ENCODE results near the gene PYM1. TPM values are rescaled to one million over a fixed set of nuclear protein-coding genes. Genes with fewer than 3 reads are reported as not detected.
A peak's percentile ranks its signal among the peaks of the same experiment; 100 is the strongest.

Gene PYM1
- total and polyA plus RNA-seq, 2 of the 13 experiments (the other 11 are each of a cell fraction or from before 2014, with no cell fraction given), result 44.0 to 51.8 TPM

GRCh38 chr12:55926738-55927587, 731 bp downstream of the PYM1 start (continued):
- TF ChIP-seq, protein P1, sequence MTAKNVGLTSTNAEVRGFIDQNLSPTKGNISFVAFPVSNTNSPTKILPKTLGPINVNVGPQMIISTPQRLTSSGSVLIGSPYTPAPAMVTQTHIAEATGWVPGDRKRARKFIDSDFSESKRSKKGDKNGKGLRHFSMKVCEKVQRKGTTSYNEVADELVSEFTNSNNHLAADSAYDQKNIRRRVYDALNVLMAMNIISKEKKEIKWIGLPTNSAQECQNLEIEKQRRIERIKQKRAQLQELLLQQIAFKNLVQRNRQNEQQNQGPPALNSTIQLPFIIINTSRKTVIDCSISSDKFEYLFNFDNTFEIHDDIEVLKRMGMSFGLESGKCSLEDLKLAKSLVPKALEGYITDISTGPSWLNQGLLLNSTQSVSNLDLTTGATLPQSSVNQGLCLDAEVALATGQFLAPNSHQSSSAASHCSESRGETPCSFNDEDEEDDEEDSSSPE (CRISPR knock-in tag; IDR thresholded peaks at IDR 0.05), result no peak
- no peak for TF ChIP-seq ZNF816 (CRISPR knock-in tag; IDR thresholded peaks at IDR 0.05; ENCODE audit: borderline replicate concordance)
- peak; percentile 70 for TF ChIP-seq SP2 (CRISPR knock-in tag; IDR thresholded peaks at IDR 0.05)
- no peak for TF ChIP-seq RAD21 (CRISPR knock-in tag; IDR thresholded peaks at IDR 0.05)
- TF ChIP-seq TBL1XR1 (IDR thresholded peaks at IDR 0.05; ENCODE audit: borderline replicate concordance, low read length, partially characterized antibody), result no peak
- no peak for TF ChIP-seq CBX2 (IDR thresholded peaks at IDR 0.05; ENCODE audit: low read depth, low read length)
- no peak for TF ChIP-seq CBX2 (CRISPR knock-in tag; IDR thresholded peaks at IDR 0.05; ENCODE audit: low read depth)
- TF ChIP-seq IKZF4 (CRISPR knock-in tag; IDR thresholded peaks at IDR 0.05; ENCODE audit: borderline replicate concordance, low read depth, not compliant biosample characterization), result no peak
- TF ChIP-seq MYPOP (CRISPR knock-in tag; IDR thresholded peaks at IDR 0.05), result no peak; the same call in 1 of the 2 replicates
- no peak for TF ChIP-seq AHDC1 (CRISPR knock-in tag; IDR thresholded peaks at IDR 0.05; ENCODE audit: borderline replicate concordance)
- no peak for TF ChIP-seq CEBPB (IDR thresholded peaks at IDR 0.05; ENCODE audit: borderline replicate concordance, low read depth, low read length)
- TF ChIP-seq TAF15 (IDR thresholded peaks at IDR 0.05; ENCODE audit: low read depth, low read length, poor library complexity, severe bottlenecking), result no peak
- TF ChIP-seq TOE1 (CRISPR knock-in tag; IDR thresholded peaks at IDR 0.05), result no peak
- no peak for TF ChIP-seq ZBTB44 (CRISPR knock-in tag; IDR thresholded peaks at IDR 0.05)
- TF ChIP-seq PHB2 (IDR thresholded peaks at IDR 0.05; ENCODE audit: partially characterized antibody), result no peak
- no peak for TF ChIP-seq ZNF34 (CRISPR knock-in tag; IDR thresholded peaks at IDR 0.05; ENCODE audit: borderline replicate concordance)
- TF ChIP-seq, protein P2, sequence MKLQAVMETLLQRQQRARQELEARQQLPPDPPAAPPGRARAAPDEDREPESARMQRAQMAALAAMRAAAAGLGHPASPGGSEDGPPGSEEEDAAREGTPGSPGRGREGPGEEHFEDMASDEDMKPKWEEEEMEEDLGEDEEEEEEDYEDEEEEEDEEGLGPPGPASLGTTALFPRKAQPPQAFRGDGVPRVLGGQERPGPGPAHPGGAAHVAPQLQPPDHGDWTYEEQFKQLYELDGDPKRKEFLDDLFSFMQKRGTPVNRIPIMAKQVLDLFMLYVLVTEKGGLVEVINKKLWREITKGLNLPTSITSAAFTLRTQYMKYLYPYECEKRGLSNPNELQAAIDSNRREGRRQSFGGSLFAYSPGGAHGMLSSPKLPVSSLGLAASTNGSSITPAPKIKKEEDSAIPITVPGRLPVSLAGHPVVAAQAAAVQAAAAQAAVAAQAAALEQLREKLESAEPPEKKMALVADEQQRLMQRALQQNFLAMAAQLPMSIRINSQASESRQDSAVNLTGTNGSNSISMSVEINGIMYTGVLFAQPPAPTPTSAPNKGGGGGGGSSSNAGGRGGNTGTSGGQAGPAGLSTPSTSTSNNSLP (IDR thresholded peaks at IDR 0.05; ENCODE audit: low read depth, low read length), result no peak

Measured in HepG2 (cell line).